Adrenal gland (tissue), 5 donors: ENCODE results near the gene PITX3.

Source experiments
- CTCF ChIP-seq, 6 experiments: fragments of 450-650 bp in 4 of 6; fragments of 200-600 bp in 2 of 6; sonication (generic) in 1 of 6; IDR thresholded peaks; 1 replicate in 5 of 6; 2 replicates in 1 of 6; pipeline versions ENCODE4 v1.5.1 to v1.8.0; 2016 to 2021; ENCODE audit warnings: antibody characterized with exemption in 6 of 6, mild to moderate bottlenecking in 2 of 6, moderate library complexity in 1 of 6
- POLR2A ChIP-seq, 2 donors: fragments of 450-650 bp; IDR thresholded peaks; one replicate each; pipeline ENCODE4 v1.6.1; 2017; ENCODE audit warnings: antibody characterized with exemption in 2 of 2, mild to moderate bottlenecking in 2 of 2, moderate library complexity in 1 of 2
- donor health status: DM: no; HTN: no; CAD: no.

GRCh38 chr10:102225646-102226541 is 15.4 kb downstream of the PITX3 start, which contains the start of gene ELOVL3:
- TF ChIP-seq CTCF (IDR thresholded peaks at IDR 0.05) (peak in 4 of 6 experiments; percentile 10 to 36 (median 22)), POLR2A (IDR thresholded peaks at IDR 0.05) (peak in 1 of 2 donors; percentile 41)
